Prostate gland (tissue), 2 donors: ENCODE results near the gene NACC1. TPM values are rescaled to one million over a fixed set of nuclear protein-coding genes. Genes with fewer than 3 reads are reported as not detected.

Experiments
- DNase-seq: peaks from one replicate; pipeline ENCODE4 v3.0.0-alpha.2; 2019; ENCODE audit warnings: low spot score
- H3K27ac ChIP-seq, 2 donors: fragments of 200-600 bp; sonication (generic); 2 replicates each; pipeline ENCODE4 v1.5.1; 2017 to 2019
- H3K27me3 ChIP-seq: fragments of 200-600 bp; sonication (generic); replicated peaks from 2 replicates; pipeline ENCODE4 v1.5.1; 2019; ENCODE audit not compliant: insufficient read depth
- H3K36me3 ChIP-seq, 2 donors: fragments of 200-600 bp; sonication (generic); 1 replicate in 1 of 2; 2 replicates in 1 of 2; pipeline versions ENCODE4 v1.5.1 to v1.8.1; 2017 to 2019
- H3K4me1 ChIP-seq: fragments of 200-600 bp; sonication (generic); replicated peaks from 2 replicates; pipeline ENCODE4 v1.5.1; 2019
- H3K4me3 ChIP-seq, 2 donors: fragments of 200-600 bp; sonication (generic); 2 replicates each; pipeline ENCODE4 v1.5.1; 2017 to 2019
- H3K9me3 ChIP-seq: fragments of 200-600 bp; sonication (generic); 2 replicates; pipeline ENCODE4 v1.5.1; 2017
- CTCF ChIP-seq, 4 experiments: fragments of 200-600 bp in 2 of 4; fragments of 450-650 bp in 2 of 4; sonication (generic) in 2 of 4; IDR thresholded peaks; 1 replicate in 3 of 4; 2 replicates in 1 of 4; pipeline ENCODE4 v1.5.1; 2016 to 2019; ENCODE audit warnings: antibody characterized with exemption in 4 of 4, mild to moderate bottlenecking in 2 of 4, moderate library complexity in 2 of 4
- POLR2A ChIP-seq: fragments of 450-650 bp; IDR thresholded peaks from one replicate; pipeline ENCODE4 v1.6.1; 2016; ENCODE audit warnings: antibody characterized with exemption, mild to moderate bottlenecking
- POLR2AphosphoS5 ChIP-seq: sonication (generic); formaldehyde crosslinking; IDR thresholded peaks from one replicate; pipeline ENCODE4 v1.6.1; 2017; ENCODE audit warnings: antibody characterized with exemption
- whole genome bisulfite sequencing: methylation state at CpG from one replicate; pipeline ENCODE4 v1.1.5; 2018; 5-methylcytosine and 5-hydroxymethylcytosine counted together
- intact Hi-C: fragments of 100-400 bp; cut with DNase I; formaldehyde crosslinking; loops from one replicate; pipeline ENCODE4 v1.14.2; 2022
- total RNA-seq, 2 donors: library from RNA; depleted of rRNA; stranded (reverse); fragments of >200 nt; gene quantifications; one replicate each; pipeline ENCODE4 v1.1.0, GENCODE V29; 2016

The NACC1 gene
- total RNA-seq, 2 donors from 2014 or later = 52.4 to 91.9 TPM

GRCh38 chr19:13109361-13110098 is 8.5 kb upstream of the NACC1 start:
- H3K4me1 ChIP-seq = no peaks in the 10 kb centered on the region
- TF ChIP-seq POLR2A (no peak), POLR2AphosphoS5 (no peak), CTCF (IDR thresholded peaks at IDR 0.05) (no peak)
- intact Hi-C loops = no loop called here
- peaks cover 3 to 6% of the 10 kb centered on the region in 2 donors for H3K36me3 ChIP-seq
- no peaks in the 10 kb centered on the region for H3K27me3 ChIP-seq
- no peaks in the 10 kb centered on the region for H3K9me3 ChIP-seq
- DNase-seq = no peak
- H3K4me3 ChIP-seq = no peak overlapping the region
- H3K27ac ChIP-seq = no peak overlapping the region
- 90% methylated on average over 30 of the region's 30 CpGs for WGBS

GRCh38 chr19:13110099-13110610 is 7.9 kb upstream of the NACC1 start:
- WGBS = 94% methylated on average over 15 of the region's 15 CpGs
- Histone ChIP-seq H3K27me3 (no peaks in the 10 kb centered on the region), H3K36me3 (peaks cover 3 to 6% of the 10 kb centered on the region in 2 donors), H3K4me1 (peaks cover 2% of the 10 kb centered on the region), H3K27ac (no peak overlapping the region), H3K9me3 (no peaks in the 10 kb centered on the region), H3K4me3 (no peak overlapping the region)
- intact Hi-C loops = no loop called here
- TF ChIP-seq CTCF (IDR thresholded peaks at IDR 0.05) (no peak), POLR2A (no peak)
- DNase-seq = no peak

GRCh38 chr19:13112555-13112954 is 5.5 kb upstream of the NACC1 start:
- TF ChIP-seq POLR2A (no peak), POLR2AphosphoS5 (no peak), CTCF (IDR thresholded peaks at IDR 0.05) (no peak)
- intact Hi-C loops = no loop called here
- WGBS = 86% methylated on average over 10 of the region's 10 CpGs
- DNase-seq = no peak
- Histone ChIP-seq H3K9me3 (no peaks in the 10 kb centered on the region), H3K27me3 (no peaks in the 10 kb centered on the region), H3K36me3 (peaks cover 3 to 6% of the 10 kb centered on the region in 2 donors), H3K27ac (no peak overlapping the region), H3K4me1 (peaks cover 11% of the 10 kb centered on the region), H3K4me3 (no peak overlapping the region)

GRCh38 chr19:13115936-13116281 is 2.2 kb upstream of the NACC1 start:
- H3K27ac ChIP-seq = peak overlapping the region in 1 of 2 donors; percentile 69
- H3K27me3 ChIP-seq = no peaks in the 10 kb centered on the region
- no peak for DNase-seq
- TF ChIP-seq POLR2AphosphoS5 (no peak), POLR2A (no peak), CTCF (IDR thresholded peaks at IDR 0.05) (no peak)
- peak overlapping the region; percentile 77 to 80 for H3K4me3 ChIP-seq
- H3K4me1 ChIP-seq = peaks cover 11% of the 10 kb centered on the region
- intact Hi-C loops = no loop called here
- H3K9me3 ChIP-seq = no peaks in the 10 kb centered on the region
- H3K36me3 ChIP-seq = peaks cover 3 to 6% of the 10 kb centered on the region in 2 donors
- 2% methylated on average over 18 of the region's 18 CpGs for WGBS
